ENCODE measurements around the gene KHDRBS2.
"Not testable (repeated sequence)": the region's sequence is repeated elsewhere in the genome, so short reads cannot be mapped to it uniquely, and the experiment has no call there.

DNA sequence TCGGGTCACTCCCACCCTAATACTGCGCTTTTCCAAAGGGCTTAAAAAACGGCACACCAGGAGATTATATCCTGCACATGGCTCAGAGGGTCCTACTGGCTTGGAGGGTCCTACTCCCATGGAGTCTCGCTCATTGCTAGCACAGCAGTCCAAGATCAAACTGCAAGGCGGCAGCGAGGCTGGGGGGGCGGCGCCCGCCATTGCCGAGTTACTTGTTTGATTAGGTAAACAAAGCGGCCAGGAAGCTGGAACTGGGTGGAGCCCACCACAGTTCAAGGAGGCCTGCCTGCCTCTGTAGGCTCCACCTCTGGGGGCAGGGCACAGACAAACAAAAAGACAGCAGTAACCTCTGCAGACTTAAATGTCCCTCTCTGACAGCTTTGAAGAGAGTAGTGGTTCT lies 516.6 kb downstream of the KHDRBS2 start:
- TF ChIP-seq, protein P1, sequence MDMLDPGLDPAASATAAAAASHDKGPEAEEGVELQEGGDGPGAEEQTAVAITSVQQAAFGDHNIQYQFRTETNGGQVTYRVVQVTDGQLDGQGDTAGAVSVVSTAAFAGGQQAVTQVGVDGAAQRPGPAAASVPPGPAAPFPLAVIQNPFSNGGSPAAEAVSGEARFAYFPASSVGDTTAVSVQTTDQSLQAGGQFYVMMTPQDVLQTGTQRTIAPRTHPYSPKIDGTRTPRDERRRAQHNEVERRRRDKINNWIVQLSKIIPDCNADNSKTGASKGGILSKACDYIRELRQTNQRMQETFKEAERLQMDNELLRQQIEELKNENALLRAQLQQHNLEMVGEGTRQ (IDR thresholded peaks at IDR 0.05; ENCODE audit: low read depth, low read length), result not testable (repeated sequence)
- TF ChIP-seq, protein P2, sequence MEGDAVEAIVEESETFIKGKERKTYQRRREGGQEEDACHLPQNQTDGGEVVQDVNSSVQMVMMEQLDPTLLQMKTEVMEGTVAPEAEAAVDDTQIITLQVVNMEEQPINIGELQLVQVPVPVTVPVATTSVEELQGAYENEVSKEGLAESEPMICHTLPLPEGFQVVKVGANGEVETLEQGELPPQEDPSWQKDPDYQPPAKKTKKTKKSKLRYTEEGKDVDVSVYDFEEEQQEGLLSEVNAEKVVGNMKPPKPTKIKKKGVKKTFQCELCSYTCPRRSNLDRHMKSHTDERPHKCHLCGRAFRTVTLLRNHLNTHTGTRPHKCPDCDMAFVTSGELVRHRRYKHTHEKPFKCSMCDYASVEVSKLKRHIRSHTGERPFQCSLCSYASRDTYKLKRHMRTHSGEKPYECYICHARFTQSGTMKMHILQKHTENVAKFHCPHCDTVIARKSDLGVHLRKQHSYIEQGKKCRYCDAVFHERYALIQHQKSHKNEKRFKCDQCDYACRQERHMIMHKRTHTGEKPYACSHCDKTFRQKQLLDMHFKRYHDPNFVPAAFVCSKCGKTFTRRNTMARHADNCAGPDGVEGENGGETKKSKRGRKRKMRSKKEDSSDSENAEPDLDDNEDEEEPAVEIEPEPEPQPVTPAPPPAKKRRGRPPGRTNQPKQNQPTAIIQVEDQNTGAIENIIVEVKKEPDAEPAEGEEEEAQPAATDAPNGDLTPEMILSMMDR (conservative IDR thresholded peaks at IDR 0.05; ENCODE audit: low read depth, low read length), result not testable (repeated sequence)
- not testable (repeated sequence) for TF ChIP-seq POLR2A (IDR thresholded peaks at IDR 0.05; ENCODE audit: low read depth, low read length); SMC3 (IDR thresholded peaks at IDR 0.05; ENCODE audit: low read depth, low read length); MAFK (IDR thresholded peaks at IDR 0.05; ENCODE audit: low read depth, low read length); ELK1 (IDR thresholded peaks at IDR 0.05; ENCODE audit: borderline replicate concordance, low read depth, low read length); RAD21 (IDR thresholded peaks at IDR 0.05; ENCODE audit: low read length)

Data from IMR-90 (cell line).